Gastrocnemius medialis (tissue), 4 donors: Measurements from ENCODE around the gene COBLL1. TPM values are rescaled to one million over a fixed set of nuclear protein-coding genes. Genes with fewer than 3 reads are reported as not detected.

ENCODE experiments used
- ATAC-seq, 2 donors: fragments of 150-250 bp; one replicate each; pipeline ENCODE4 v1.9.1; 2016
- DNase-seq, 2 donors: peaks; one replicate each; pipeline ENCODE4 v3.0.0-alpha.2; 2019
- H3K27ac ChIP-seq, 4 donors: fragments of 200-600 bp; sonication (generic); 1 replicate in 1 of 4; 2 replicates in 3 of 4; pipeline ENCODE4 v1.5.1; 2016 to 2018; ENCODE audit warnings: mild to moderate bottlenecking in 2 of 4, moderate library complexity in 1 of 4
- H3K27me3 ChIP-seq, 3 donors: fragments of 200-600 bp; sonication (generic) in 2 of 3; 1 replicate in 1 of 3; 2 replicates in 2 of 3; pipeline versions ENCODE4 v1.5.1 to v1.6.0; 2016 to 2019; ENCODE audit warnings: mild to moderate bottlenecking in 1 of 3, moderate library complexity in 1 of 3
- H3K36me3 ChIP-seq, 2 donors: fragments of 200-600 bp; sonication (generic) in 1 of 2; one replicate each; pipeline ENCODE4 v1.5.1; 2017 to 2018
- H3K4me1 ChIP-seq, 2 donors: fragments of 200-600 bp; sonication (generic) in 1 of 2; one replicate each; pipeline ENCODE4 v1.5.1; 2016 to 2017; ENCODE audit warnings: mild to moderate bottlenecking in 2 of 2
- H3K4me3 ChIP-seq, 4 donors: fragments of 200-600 bp; sonication (generic) in 3 of 4; 1 replicate in 1 of 4; 2 replicates in 3 of 4; pipeline ENCODE4 v1.5.1; 2016 to 2019; ENCODE audit warnings: mild to moderate bottlenecking in 2 of 4
- H3K9me3 ChIP-seq, 3 donors: fragments of 200-600 bp; sonication (generic) in 2 of 3; 1 replicate in 1 of 3; 2 replicates in 2 of 3; pipeline ENCODE4 v1.5.1; 2016 to 2019
- CTCF ChIP-seq, 5 experiments: fragments of 450-650 bp in 3 of 5; fragments of 200-600 bp in 2 of 5; sonication (generic) in 2 of 5; IDR thresholded peaks in 4 of 5; conservative IDR thresholded peaks in 1 of 5; 1 replicate in 4 of 5; 2 replicates in 1 of 5; pipeline ENCODE4 v1.5.1; 2016 to 2019; ENCODE audit warnings: antibody characterized with exemption in 5 of 5, mild to moderate bottlenecking in 3 of 5, moderate library complexity in 3 of 5
- POLR2A ChIP-seq, 2 donors: fragments of 450-650 bp; IDR thresholded peaks; one replicate each; pipeline ENCODE4 v1.6.1; 2017; ENCODE audit warnings: antibody characterized with exemption in 2 of 2, mild to moderate bottlenecking in 2 of 2, moderate library complexity in 2 of 2
- in situ Hi-C, 4 donors: fragments of 200-750 bp; cut with MboI; loops; one replicate each; pipeline versions ENCODE4 v1.15.0 to v1.8.0; 2017; ENCODE audit warnings: low sequenced_read_pairs in 4 of 4
- intact Hi-C: fragments of 100-400 bp; cut with DNase I; formaldehyde crosslinking; loops from one replicate; pipeline ENCODE4 v1.15.1; 2023; ENCODE audit warnings: low total_unique reads
- total RNA-seq, 4 donors: library from RNA; depleted of rRNA; stranded (reverse); fragments of >200 nt; gene quantifications; one replicate each; pipeline versions ENCODE4 v1.1.0 to v1.2.3, GENCODE V29; 2016

COBLL1 gene
- total RNA-seq, 4 donors from 2014 or later, result 1.9 to 9.6 (median 4.0) TPM

- H3K4me3 ChIP-seq, result no peak overlapping the region
- H3K27ac ChIP-seq, result no peak overlapping the region
- intact Hi-C loops, result loop anchor here (5.0 kb wide), 1 partner anchor 64 kb away; the partner anchor contains the start of gene COBLL1
- DNase-seq (no peak), ATAC-seq (no peak)
- no peak for TF ChIP-seq POLR2A (IDR thresholded peaks at IDR 0.05)
- no peak for TF ChIP-seq CTCF (IDR thresholded peaks at IDR 0.05 in 4 of 5, conservative IDR thresholded peaks at IDR 0.05 in 1 of 5)
- H3K36me3 ChIP-seq, result no peaks in the 10 kb centered on the region
- H3K4me1 ChIP-seq, result no peaks in the 10 kb centered on the region
- no peaks in the 10 kb centered on the region for H3K27me3 ChIP-seq
- no peaks in the 10 kb centered on the region for H3K9me3 ChIP-seq
- in situ Hi-C loops, result no loop called here
Observed at GRCh38 chr2:164777847-164778461, 63.7 kb downstream of the COBLL1 start.

- Histone ChIP-seq H3K4me3 (no peak overlapping the region), H3K9me3 (no peaks in the 10 kb centered on the region), H3K27me3 (no peaks in the 10 kb centered on the region), H3K4me1 (no peaks in the 10 kb centered on the region), H3K27ac (no peak overlapping the region), H3K36me3 (no peaks in the 10 kb centered on the region)
- TF ChIP-seq POLR2A (IDR thresholded peaks at IDR 0.05) (no peak), CTCF (IDR thresholded peaks at IDR 0.05 in 4 of 5, conservative IDR thresholded peaks at IDR 0.05 in 1 of 5) (no peak)
- in situ Hi-C loops, result no loop called here
- ATAC-seq, result no peak
- DNase-seq, result no peak
- intact Hi-C loops, result no loop called here
Observed at GRCh38 chr2:164773635-164774034, 68.0 kb downstream of the COBLL1 start.

GRCh38 chr2:164773091-164773490, 68.5 kb downstream of the COBLL1 start:
- ATAC-seq (no peak), DNase-seq (no peak)
- no peak for TF ChIP-seq CTCF (IDR thresholded peaks at IDR 0.05 in 4 of 5, conservative IDR thresholded peaks at IDR 0.05 in 1 of 5)
- no peak for TF ChIP-seq POLR2A (IDR thresholded peaks at IDR 0.05)
- in situ Hi-C loops (no loop called here), intact Hi-C loops (no loop called here)
- Histone ChIP-seq H3K9me3 (no peaks in the 10 kb centered on the region), H3K36me3 (no peaks in the 10 kb centered on the region), H3K4me1 (no peaks in the 10 kb centered on the region), H3K27ac (no peak overlapping the region), H3K4me3 (no peak overlapping the region), H3K27me3 (no peaks in the 10 kb centered on the region)

- Histone ChIP-seq H3K27me3 (no peaks in the 10 kb centered on the region), H3K4me1 (no peaks in the 10 kb centered on the region), H3K27ac (no peak overlapping the region), H3K36me3 (no peaks in the 10 kb centered on the region), H3K4me3 (no peak overlapping the region), H3K9me3 (no peaks in the 10 kb centered on the region)
- no peak for DNase-seq
- TF ChIP-seq POLR2A (IDR thresholded peaks at IDR 0.05), result no peak
- no peak for TF ChIP-seq CTCF (IDR thresholded peaks at IDR 0.05 in 4 of 5, conservative IDR thresholded peaks at IDR 0.05 in 1 of 5)
- intact Hi-C loops, result no loop called here
- no peak for ATAC-seq
- in situ Hi-C loops, result no loop called here
Observed at GRCh38 chr2:164771897-164772296, 69.7 kb downstream of the COBLL1 start.

GRCh38 chr2:164770421-164770916, 71.2 kb downstream of the COBLL1 start:
- DNase-seq (no peak), ATAC-seq (no peak)
- no peak overlapping the region for H3K4me3 ChIP-seq
- in situ Hi-C loops (no loop called here), intact Hi-C loops (no loop called here)
- H3K36me3 ChIP-seq, result no peaks in the 10 kb centered on the region
- H3K4me1 ChIP-seq, result no peaks in the 10 kb centered on the region
- H3K9me3 ChIP-seq, result no peaks in the 10 kb centered on the region
- H3K27ac ChIP-seq, result no peak overlapping the region
- no peaks in the 10 kb centered on the region for H3K27me3 ChIP-seq
- TF ChIP-seq CTCF (IDR thresholded peaks at IDR 0.05 in 4 of 5, conservative IDR thresholded peaks at IDR 0.05 in 1 of 5) (no peak), POLR2A (IDR thresholded peaks at IDR 0.05) (no peak)
